ENCODE data around the gene PFKL. TPM values are rescaled to one million over a fixed set of nuclear protein-coding genes. Genes with fewer than 3 reads are reported as not detected.

Gene PFKL
- total and polyA plus RNA-seq, 2 of the 8 experiments (the other 6 are each of a cell fraction or from before 2014, with no cell fraction given) = 80.2 to 82.3 TPM

GRCh38 chr21:44360159-44360558, 60.3 kb downstream of the PFKL start:
- no peak overlapping the region for H3K56ac ChIP-seq (replicated peaks; ENCODE audit: insufficient read length, low read depth, low read length)
- H3K4ac ChIP-seq (replicated peaks; ENCODE audit: insufficient read length, low read depth, low read length) = no peak overlapping the region
- H3K4me3 ChIP-seq (ENCODE audit: extremely low read depth in 1 of 4, insufficient read depth in 2 of 4, low read depth in 3 of 4, low read length in 4 of 4) = no peak overlapping the region
- CTCF ChIA-PET (ENCODE audit: partially characterized antibody) = interaction anchor here (0.6 to 1.5 kb wide), 11 partner anchors 9 to 355 kb away, joined by 3 to 11 read pairs (median 3); no protein-coding TSS in a partner anchor
- TF ChIP-seq E2F6 (IDR thresholded peaks at IDR 0.05) (0 out of 2 replicates have a peak, but pooled peaks have one; percentile 16), NRF1 (IDR thresholded peaks at IDR 0.05; ENCODE audit: low read depth, low read length) (no peak)
- no peaks in the 10 kb centered on the region for H3K79me2 ChIP-seq (ENCODE audit: control insufficient read depth in 1 of 2, insufficient read depth in 2 of 2, low read length in 2 of 2)
- H3K23me2 ChIP-seq (ENCODE audit: low read depth, low read length) = no peaks in the 10 kb centered on the region
- H4K20me1 ChIP-seq (replicated peaks in 1 of 2; ENCODE audit: control insufficient read depth in 1 of 2, insufficient read depth in 2 of 2, low read length in 2 of 2) = no peaks in the 10 kb centered on the region
- H4K8ac ChIP-seq (ENCODE audit: extremely low read depth, insufficient read depth, low read length) = no peak overlapping the region; the same call in 1 of the 2 replicates
- WGBS, 2 experiments (ENCODE audit: extremely low coverage in 1 of 2, insufficient coverage in 1 of 2, insufficient read length in 1 of 2, insufficient replicate concordance in 2 of 2, low coverage in 1 of 2, low lambda C conversion rate in 2 of 2, missing lambda C conversion rate in 1 of 2) = 85% methylated on average over 8 of the region's 8 CpGs; no CpG with 5 or more reads in 1 of the 2 experiments
- no peak overlapping the region for H2BK5ac ChIP-seq (ENCODE audit: low read depth, low read length)
- H3K23ac ChIP-seq (ENCODE audit: insufficient read length) = no peak overlapping the region
- no peak overlapping the region for H3K4me2 ChIP-seq (ENCODE audit: insufficient read depth in 1 of 2, low read depth in 2 of 2, low read length in 2 of 2)
- no peak overlapping the region for H3K27ac ChIP-seq (ENCODE audit: low read depth, low read length)
- no peak overlapping the region for H4K91ac ChIP-seq (replicated peaks; ENCODE audit: insufficient read length, low read length)
- H3K18ac ChIP-seq (ENCODE audit: extremely low read depth, low read length) = no peak overlapping the region
- H3K14ac ChIP-seq (ENCODE audit: insufficient read length) = no peak overlapping the region
- no peak for DNase-seq (ENCODE audit: low read depth in 1 of 2, low spot score in 2 of 2)
- H2AK5ac ChIP-seq (ENCODE audit: low read depth, low read length) = no peak overlapping the region
- H4K5ac ChIP-seq (ENCODE audit: insufficient read length, low read depth, low read length) = no peak overlapping the region
- no peak for FAIRE-seq
- H3K27me3 ChIP-seq (replicated peaks in 1 of 4; ENCODE audit: control insufficient read depth in 3 of 4, extremely low read depth in 1 of 4, insufficient read depth in 3 of 4, low read length in 3 of 4) = no peaks in the 10 kb centered on the region; a peak in 1 of 7 replicates
- H3K9me3 ChIP-seq (ENCODE audit: insufficient read depth in 2 of 2, low read depth in 1 of 2, low read length in 1 of 2) = no peaks in the 10 kb centered on the region
- no peaks in the 10 kb centered on the region for H3K36me3 ChIP-seq (ENCODE audit: control insufficient read depth in 2 of 4, insufficient read depth in 4 of 4, low read length in 3 of 4)
- no peak overlapping the region for H2BK120ac ChIP-seq (replicated peaks; ENCODE audit: low read depth, low read length)
- H3K9ac ChIP-seq (replicated peaks in 1 of 4; ENCODE audit: extremely low read depth in 1 of 4, low read depth in 3 of 4, low read length in 3 of 4) = no peak overlapping the region
- no peak overlapping the region for H2BK12ac ChIP-seq (ENCODE audit: low read depth, low read length)
- H3K4me1 ChIP-seq (replicated peaks in 1 of 4; ENCODE audit: control insufficient read depth in 3 of 4, insufficient read depth in 4 of 4, low read length in 3 of 4) = no peaks in the 10 kb centered on the region; a peak in 1 of 7 replicates
- H2AFZ ChIP-seq (ENCODE audit: low read length) = no peak overlapping the region
- no peak overlapping the region for H2BK20ac ChIP-seq (ENCODE audit: low read length)
- no peaks in the 10 kb centered on the region for H3K79me1 ChIP-seq (ENCODE audit: low read depth, low read length)
- no peak overlapping the region for H2BK15ac ChIP-seq (ENCODE audit: low read length)
- POLR2A ChIA-PET (ENCODE audit: partially characterized antibody) = interaction anchor here (1.0 to 1.2 kb wide), 2 partner anchors 16 to 18 kb away, joined by 3 read pairs; no protein-coding TSS in a partner anchor

Data from H1 (cell line).